Chondrocyte (in vitro differentiated cells): ENCODE measurements around the gene HEPN1. TPM values are rescaled to one million over a fixed set of nuclear protein-coding genes. Genes with fewer than 3 reads are reported as not detected.

ENCODE experiments used
- DNase-seq: peaks from one replicate; pipeline ENCODE4 v3.0.0; 2021; ENCODE audit warnings: mixed read lengths, low spot score
- H3K27ac Mint-ChIP-seq: one replicate; pipeline ENCODE4 v1.8.0; 2021; ENCODE audit warnings: mild to moderate bottlenecking, moderate library complexity, mixed read lengths; ENCODE audit not compliant: unreplicated experiment
- H3K27me3 Mint-ChIP-seq: 2 replicates; pipeline ENCODE4 v1.8.0; 2021; ENCODE audit warnings: low read depth, mixed read lengths
- H3K36me3 Mint-ChIP-seq: 2 replicates; pipeline ENCODE4 v1.8.0; 2021; ENCODE audit warnings: low read depth, mixed read lengths
- H3K4me1 Mint-ChIP-seq: 2 replicates; pipeline ENCODE4 v1.8.0; 2021; ENCODE audit warnings: low read depth, mild to moderate bottlenecking, mixed read lengths
- H3K4me3 Mint-ChIP-seq: one replicate; pipeline ENCODE4 v1.8.0; 2021; ENCODE audit warnings: mild to moderate bottlenecking, moderate library complexity, mixed read lengths; ENCODE audit not compliant: unreplicated experiment
- H3K9me3 Mint-ChIP-seq: 2 replicates; pipeline ENCODE4 v1.8.0; 2021; ENCODE audit warnings: low read depth, mixed read lengths
- total RNA-seq: library from RNA; stranded (reverse); gene quantifications from 3 replicates; pipeline ENCODE4 v1.2.1, GENCODE V29; 2021
- TF ChIP-seq, protein P1 (sequence below): fragments of 200-600 bp; sonication (generic); IDR thresholded peaks from 2 replicates; pipeline ENCODE4 v1.5.0; 2021; ENCODE audit warnings: antibody characterized with exemption, mild to moderate bottlenecking, moderate library complexity

Gene HEPN1
- total RNA-seq, 1 donor from 2014 or later, result not detected

DNA sequence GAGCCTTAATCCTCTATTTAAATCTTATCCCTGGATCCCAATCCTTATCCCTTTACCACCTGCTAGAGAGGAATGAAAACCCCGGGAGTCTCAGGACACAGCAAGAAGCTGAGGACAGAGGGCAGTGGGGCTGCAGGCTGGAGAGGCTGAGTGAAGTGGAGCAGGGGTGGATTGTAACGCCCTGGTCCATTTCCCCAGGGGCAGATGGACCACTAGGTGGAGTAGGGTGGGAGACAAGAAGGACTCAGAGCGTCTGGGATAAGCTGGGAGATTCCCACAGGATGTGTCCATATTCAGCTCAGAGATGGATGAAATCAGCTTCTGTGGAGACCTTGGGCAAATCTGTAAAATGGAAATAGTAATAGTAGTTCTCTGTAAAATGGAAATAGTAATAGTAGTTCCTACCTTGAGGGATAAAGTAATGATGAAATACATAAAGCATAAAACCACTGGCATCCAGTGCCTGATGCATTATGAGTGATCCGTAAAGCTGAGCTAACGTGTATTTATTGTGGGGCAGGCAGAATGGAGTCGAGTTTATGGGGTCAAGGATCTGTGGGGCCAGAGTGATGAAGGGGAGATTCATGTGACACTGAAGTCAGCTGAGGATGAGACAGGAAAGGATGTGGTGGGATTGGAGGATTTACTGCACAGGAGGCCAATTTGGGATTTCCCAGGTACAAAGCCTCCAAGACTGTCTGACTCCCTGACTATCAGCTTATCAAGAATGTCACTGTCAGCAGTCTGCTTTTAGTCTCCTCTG lies 19.5 kb upstream of the HEPN1 start:
- Mint-ChIP-seq H3K4me1 (peaks cover 35% of the 10 kb centered on the region), H3K27ac (peak overlapping the region; percentile 76), H3K27me3 (no peaks in the 10 kb centered on the region), H3K4me3 (no peak overlapping the region), H3K36me3 (no peaks in the 10 kb centered on the region), H3K9me3 (no peaks in the 10 kb centered on the region)
- TF ChIP-seq, protein P1, sequence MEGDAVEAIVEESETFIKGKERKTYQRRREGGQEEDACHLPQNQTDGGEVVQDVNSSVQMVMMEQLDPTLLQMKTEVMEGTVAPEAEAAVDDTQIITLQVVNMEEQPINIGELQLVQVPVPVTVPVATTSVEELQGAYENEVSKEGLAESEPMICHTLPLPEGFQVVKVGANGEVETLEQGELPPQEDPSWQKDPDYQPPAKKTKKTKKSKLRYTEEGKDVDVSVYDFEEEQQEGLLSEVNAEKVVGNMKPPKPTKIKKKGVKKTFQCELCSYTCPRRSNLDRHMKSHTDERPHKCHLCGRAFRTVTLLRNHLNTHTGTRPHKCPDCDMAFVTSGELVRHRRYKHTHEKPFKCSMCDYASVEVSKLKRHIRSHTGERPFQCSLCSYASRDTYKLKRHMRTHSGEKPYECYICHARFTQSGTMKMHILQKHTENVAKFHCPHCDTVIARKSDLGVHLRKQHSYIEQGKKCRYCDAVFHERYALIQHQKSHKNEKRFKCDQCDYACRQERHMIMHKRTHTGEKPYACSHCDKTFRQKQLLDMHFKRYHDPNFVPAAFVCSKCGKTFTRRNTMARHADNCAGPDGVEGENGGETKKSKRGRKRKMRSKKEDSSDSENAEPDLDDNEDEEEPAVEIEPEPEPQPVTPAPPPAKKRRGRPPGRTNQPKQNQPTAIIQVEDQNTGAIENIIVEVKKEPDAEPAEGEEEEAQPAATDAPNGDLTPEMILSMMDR, result no peak
- no peak for DNase-seq

- TF ChIP-seq, protein P1, result no peak
- Mint-ChIP-seq H3K4me1 (peaks cover 35% of the 10 kb centered on the region), H3K27me3 (no peaks in the 10 kb centered on the region), H3K4me3 (no peak overlapping the region), H3K27ac (no peak overlapping the region), H3K9me3 (no peaks in the 10 kb centered on the region), H3K36me3 (no peaks in the 10 kb centered on the region)
- no peak for DNase-seq
Measured at GRCh38 chr11:124900464-124900863, 18.6 kb upstream of the HEPN1 start.

- TF ChIP-seq, protein P1, result no peak
- H3K27ac Mint-ChIP-seq, result no peak overlapping the region
- H3K27me3 Mint-ChIP-seq, result no peaks in the 10 kb centered on the region
- no peaks in the 10 kb centered on the region for H3K9me3 Mint-ChIP-seq
- DNase-seq, result no peak
- H3K4me1 Mint-ChIP-seq, result peaks cover 30% of the 10 kb centered on the region
- H3K4me3 Mint-ChIP-seq, result no peak overlapping the region
- no peaks in the 10 kb centered on the region for H3K36me3 Mint-ChIP-seq
Measured at GRCh38 chr11:124902616-124903015, 16.4 kb upstream of the HEPN1 start.

GRCh38 chr11:124915541-124916369 lies 3.3 kb upstream of the HEPN1 start:
- H3K4me3 Mint-ChIP-seq, result no peak overlapping the region
- TF ChIP-seq, protein P1, result no peak
- no peaks in the 10 kb centered on the region for H3K36me3 Mint-ChIP-seq
- no peak for DNase-seq
- peaks cover 24% of the 10 kb centered on the region for H3K9me3 Mint-ChIP-seq
- H3K27me3 Mint-ChIP-seq, result no peaks in the 10 kb centered on the region
- no peak overlapping the region for H3K27ac Mint-ChIP-seq
- peaks cover 2% of the 10 kb centered on the region for H3K4me1 Mint-ChIP-seq

DNA sequence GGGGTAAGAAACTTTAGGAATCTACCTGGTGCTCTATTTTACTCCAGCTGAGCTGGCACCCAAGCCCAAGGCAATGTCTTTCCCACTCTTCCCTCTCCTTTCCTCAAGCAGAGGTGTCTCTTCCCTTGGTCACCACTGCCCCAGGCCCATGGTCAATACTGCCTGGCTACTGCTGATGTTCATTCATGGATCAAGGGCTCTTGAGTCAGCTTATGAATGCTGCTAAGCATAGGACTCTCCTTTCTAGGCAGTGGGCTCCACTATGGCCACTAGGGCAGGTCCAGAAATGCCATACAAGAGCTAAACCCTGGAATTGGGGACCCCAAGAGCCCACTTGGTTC lies 2.7 kb upstream of the HEPN1 start:
- no peaks in the 10 kb centered on the region for H3K36me3 Mint-ChIP-seq
- peaks cover 23% of the 10 kb centered on the region for H3K9me3 Mint-ChIP-seq
- no peaks in the 10 kb centered on the region for H3K27me3 Mint-ChIP-seq
- no peak for DNase-seq
- no peak overlapping the region for H3K27ac Mint-ChIP-seq
- H3K4me3 Mint-ChIP-seq, result no peak overlapping the region
- peaks cover 2% of the 10 kb centered on the region for H3K4me1 Mint-ChIP-seq
- TF ChIP-seq, protein P1, result no peak
